Mesenchymal stem cell (in vitro differentiated cells and primary cell): ENCODE measurements around the gene MFSD6.

Source experiments
- DNase-seq: peaks from one replicate; pipeline ENCODE4 v3.0.0-alpha.2; 2013
- H2AFZ ChIP-seq: one replicate; pipeline ENCODE4 v1.6.1; 2013; ENCODE audit warnings: low read depth, mild to moderate bottlenecking, control low read depth, inconsistent platforms, low read length, moderate library complexity
- H2AK5ac ChIP-seq: 2 replicates; pipeline ENCODE4 v1.6.1; 2013; ENCODE audit warnings: low read length, moderate library complexity, mild to moderate bottlenecking, inconsistent platforms; ENCODE audit not compliant: severe bottlenecking
- H2BK120ac ChIP-seq: one replicate; pipeline ENCODE4 v1.6.1; 2013; ENCODE audit warnings: low read depth, mild to moderate bottlenecking, inconsistent platforms, low read length, moderate library complexity
- H2BK12ac ChIP-seq, 2 experiments: one replicate each; pipeline ENCODE4 v1.6.1; 2013; ENCODE audit warnings: inconsistent platforms in 2 of 2, low read length in 2 of 2, mild to moderate bottlenecking in 2 of 2, moderate library complexity in 2 of 2, control low read depth in 1 of 2
- H2BK15ac ChIP-seq: one replicate; pipeline ENCODE4 v1.6.1; 2013; ENCODE audit warnings: mild to moderate bottlenecking, low read depth, inconsistent platforms; ENCODE audit not compliant: poor library complexity, severe bottlenecking
- H2BK5ac ChIP-seq: 2 replicates; pipeline ENCODE4 v1.6.1; 2013; ENCODE audit warnings: low read depth, mild to moderate bottlenecking, low read length, control low read depth, inconsistent platforms; ENCODE audit not compliant: poor library complexity, severe bottlenecking
- H3K14ac ChIP-seq, 2 experiments: one replicate each; pipeline ENCODE4 v1.6.1; 2013; ENCODE audit warnings: inconsistent platforms in 2 of 2, low read length in 2 of 2, control low read depth in 1 of 2, mild to moderate bottlenecking in 1 of 2, moderate library complexity in 1 of 2
- H3K18ac ChIP-seq, 2 experiments: one replicate each; pipeline ENCODE4 v1.6.1; 2013; ENCODE audit warnings: inconsistent platforms in 2 of 2, low read length in 2 of 2, control low read depth in 1 of 2, low read depth in 1 of 2, mild to moderate bottlenecking in 1 of 2
- H3K23ac ChIP-seq, 2 experiments: one replicate each; pipeline ENCODE4 v1.6.1; 2013; ENCODE audit warnings: inconsistent platforms in 2 of 2, low read length in 2 of 2, mild to moderate bottlenecking in 2 of 2, moderate library complexity in 2 of 2, control low read depth in 1 of 2
- H3K27ac ChIP-seq: 2 replicates; pipeline ENCODE4 v1.5.1; 2013; ENCODE audit warnings: mild to moderate bottlenecking, moderate library complexity, low read length, control low read depth, inconsistent platforms; ENCODE audit not compliant: poor library complexity, severe bottlenecking
- H3K27me3 ChIP-seq, 2 experiments: 2 replicates each; pipeline versions ENCODE4 v1.6.1 to v1.7.0; 2013; ENCODE audit warnings: low read length in 2 of 2, mild to moderate bottlenecking in 2 of 2, moderate library complexity in 2 of 2, control low read depth in 1 of 2, inconsistent platforms in 1 of 2; ENCODE audit not compliant: control insufficient read depth in 1 of 2, insufficient read depth in 1 of 2
- H3K36me3 ChIP-seq, 2 experiments: 2 replicates each; pipeline versions ENCODE4 v1.6.1 to v1.7.0; 2013; ENCODE audit warnings: low read length in 2 of 2, control low read depth in 1 of 2, inconsistent platforms in 1 of 2, low read depth in 1 of 2, mild to moderate bottlenecking in 1 of 2; ENCODE audit not compliant: insufficient read depth in 2 of 2, control insufficient read depth in 1 of 2
- H3K4ac ChIP-seq, 2 experiments: one replicate each; pipeline ENCODE4 v1.6.1; 2013; ENCODE audit warnings: inconsistent platforms in 2 of 2, low read length in 2 of 2, mild to moderate bottlenecking in 2 of 2, moderate library complexity in 2 of 2, control low read depth in 1 of 2, low read depth in 1 of 2
- H3K4me1 ChIP-seq: 2 replicates; pipeline ENCODE4 v1.6.1; 2013; ENCODE audit warnings: low read depth, low read length, control low read depth; ENCODE audit not compliant: control insufficient read depth, insufficient read depth
- H3K4me2 ChIP-seq: 2 replicates; pipeline ENCODE4 v1.6.1; 2013; ENCODE audit warnings: low read length, mild to moderate bottlenecking, inconsistent platforms; ENCODE audit not compliant: poor library complexity, severe bottlenecking
- H3K4me3 ChIP-seq, 2 experiments: 2 replicates each; pipeline versions ENCODE4 v1.5.1 to v1.7.0; 2013; ENCODE audit warnings: low read length in 2 of 2, mild to moderate bottlenecking in 2 of 2, control low read depth in 1 of 2, low read depth in 1 of 2; ENCODE audit not compliant: insufficient read depth in 1 of 2
- H3K79me1 ChIP-seq: replicated peaks from 2 replicates; pipeline ENCODE4 v1.6.1; 2013; ENCODE audit warnings: mild to moderate bottlenecking, control low read depth, low read length, inconsistent platforms; ENCODE audit not compliant: poor library complexity, severe bottlenecking
- H3K9ac ChIP-seq: 2 replicates; pipeline ENCODE4 v1.7.0; 2013; ENCODE audit warnings: mild to moderate bottlenecking, low read length, moderate library complexity
- H3K9me3 ChIP-seq: 2 replicates; pipeline ENCODE4 v1.7.0; 2013; ENCODE audit warnings: mild to moderate bottlenecking, low read length; ENCODE audit not compliant: control insufficient read depth
- H4K8ac ChIP-seq: one replicate; pipeline ENCODE4 v1.6.1; 2013; ENCODE audit warnings: inconsistent platforms, mild to moderate bottlenecking, low read length, moderate library complexity
- H4K91ac ChIP-seq: one replicate; pipeline ENCODE4 v1.6.1; 2013; ENCODE audit warnings: mild to moderate bottlenecking, low read length, inconsistent platforms
- WGBS: methylation state at CpG from one replicate; pipeline ENCODE4 v1.1.7; 2013; ENCODE audit warnings: mixed read lengths; 5-methylcytosine and 5-hydroxymethylcytosine counted together

The MFSD6 gene

DNA sequence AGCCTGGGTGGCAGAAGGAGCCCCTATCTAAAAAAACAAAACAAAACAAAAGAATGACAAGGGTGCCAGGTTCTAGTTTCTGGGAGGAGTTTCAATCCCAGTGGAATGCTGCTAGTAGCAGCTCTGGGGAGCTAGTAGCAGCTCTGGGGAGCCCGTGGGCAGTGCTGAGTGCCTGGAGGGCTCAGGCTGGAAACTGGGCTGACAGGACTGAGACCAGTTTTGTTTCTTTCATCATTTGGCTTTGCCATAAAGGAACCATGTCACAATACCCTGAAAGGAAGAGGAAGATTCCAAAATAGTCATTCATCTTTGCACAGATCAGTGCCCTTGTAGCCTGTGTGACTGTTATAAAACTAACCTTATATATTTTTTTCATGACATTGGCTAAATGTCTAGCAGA is 10.6 kb downstream of the MFSD6 start:
- Histone ChIP-seq H2BK5ac (no peak overlapping the region), H3K23ac (no peak overlapping the region), H3K4me1 (no peaks in the 10 kb centered on the region), H3K4me2 (no peak overlapping the region), H2BK120ac (no peak overlapping the region), H3K4me3 (no peak overlapping the region), H3K27ac (no peak overlapping the region), H3K14ac (no peak overlapping the region), H2AFZ (no peak overlapping the region), H3K9me3 (no peaks in the 10 kb centered on the region), H3K9ac (no peak overlapping the region), H3K79me1 (peaks cover under 1% of the 10 kb centered on the region), H2BK15ac (no peak overlapping the region), H3K27me3 (no peaks in the 10 kb centered on the region), H4K91ac (no peak overlapping the region), H3K18ac (no peak overlapping the region), H2AK5ac (no peak overlapping the region), H3K36me3 (no peaks in the 10 kb centered on the region), H4K8ac (no peak overlapping the region), H2BK12ac (no peak overlapping the region), H3K4ac (no peak overlapping the region)
- WGBS = 73% methylated on average over 1 of the region's 1 CpG
- no peak for DNase-seq

DNA sequence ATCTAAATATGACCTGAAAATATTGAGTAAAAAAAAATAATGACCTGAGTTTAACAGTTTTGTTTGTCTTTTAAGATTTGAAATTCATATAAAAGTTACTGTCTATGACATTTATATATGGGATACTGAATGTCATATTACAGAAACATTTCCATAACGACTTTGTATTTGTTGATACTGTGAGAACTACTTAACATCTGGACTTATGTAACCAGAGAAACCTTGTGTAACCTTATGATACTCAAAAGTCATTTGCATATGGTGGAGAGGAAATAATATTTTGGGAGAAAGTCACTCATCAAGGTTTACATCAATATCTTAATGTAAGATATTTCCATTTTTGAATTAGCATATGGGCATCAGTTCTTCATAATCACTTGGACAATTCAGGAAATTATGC is 12.6 kb downstream of the MFSD6 start:
- H2BK12ac ChIP-seq = no peak overlapping the region

GRCh38 chr2:190425221-190425866 is 17.2 kb downstream of the MFSD6 start:
- H3K23ac ChIP-seq = no peak overlapping the region
- H3K36me3 ChIP-seq = peaks cover 4% of the 10 kb centered on the region in 2 experiments
- H3K4me3 ChIP-seq = no peak overlapping the region
- H2BK15ac ChIP-seq = no peak overlapping the region
- no peak overlapping the region for H2AK5ac ChIP-seq
- H3K4ac ChIP-seq = no peak overlapping the region
- H3K9ac ChIP-seq = no peak overlapping the region
- H3K27me3 ChIP-seq = no peaks in the 10 kb centered on the region
- no peak overlapping the region for H3K27ac ChIP-seq
- no peaks in the 10 kb centered on the region for H3K9me3 ChIP-seq
- no peak for DNase-seq
- H3K4me1 ChIP-seq = no peaks in the 10 kb centered on the region
- H4K8ac ChIP-seq = no peak overlapping the region
- H2BK5ac ChIP-seq = no peak overlapping the region
- no peak overlapping the region for H2BK120ac ChIP-seq
- no peak overlapping the region for H2BK12ac ChIP-seq
- no peak overlapping the region for H2AFZ ChIP-seq
- WGBS = 100% methylated on average over 1 of the region's 1 CpG
- no peak overlapping the region for H3K4me2 ChIP-seq
- peaks cover 4% of the 10 kb centered on the region for H3K79me1 ChIP-seq
- H3K14ac ChIP-seq = no peak overlapping the region
- H3K18ac ChIP-seq = no peak overlapping the region
- no peak overlapping the region for H4K91ac ChIP-seq

More for the DNA sequence above, 12.6 kb downstream of the MFSD6 start:
- H3K4me3 ChIP-seq = no peak overlapping the region
- no peaks in the 10 kb centered on the region for H3K27me3 ChIP-seq
- no peaks in the 10 kb centered on the region for H3K36me3 ChIP-seq
- no peak overlapping the region for H2BK15ac ChIP-seq
- H2BK5ac ChIP-seq = no peak overlapping the region
- H2AK5ac ChIP-seq = no peak overlapping the region
- H4K8ac ChIP-seq = no peak overlapping the region
- H3K18ac ChIP-seq = no peak overlapping the region
- no peak overlapping the region for H2BK120ac ChIP-seq
- H3K9me3 ChIP-seq = no peaks in the 10 kb centered on the region
- no peaks in the 10 kb centered on the region for H3K4me1 ChIP-seq
- no peak overlapping the region for H3K4me2 ChIP-seq
- H3K14ac ChIP-seq = no peak overlapping the region
- no peak overlapping the region for H3K9ac ChIP-seq
- H3K27ac ChIP-seq = no peak overlapping the region
- DNase-seq = no peak
- WGBS = no CpG with 5 or more reads among the region's 1 CpG
- H3K79me1 ChIP-seq = no peaks in the 10 kb centered on the region
- no peak overlapping the region for H4K91ac ChIP-seq
- no peak overlapping the region for H3K23ac ChIP-seq
- H3K4ac ChIP-seq = no peak overlapping the region
- no peak overlapping the region for H2AFZ ChIP-seq

- Histone ChIP-seq H3K4me2 (no peak overlapping the region), H3K27me3 (no peaks in the 10 kb centered on the region), H3K9ac (no peak overlapping the region), H3K79me1 (peaks cover 4% of the 10 kb centered on the region), H2BK12ac (no peak overlapping the region), H3K23ac (no peak overlapping the region), H3K27ac (no peak overlapping the region), H4K8ac (no peak overlapping the region), H3K9me3 (no peaks in the 10 kb centered on the region), H2AK5ac (no peak overlapping the region), H3K18ac (no peak overlapping the region), H2BK120ac (no peak overlapping the region), H2BK15ac (no peak overlapping the region), H4K91ac (no peak overlapping the region), H3K4me3 (no peak overlapping the region), H3K14ac (no peak overlapping the region), H2BK5ac (no peak overlapping the region), H3K4me1 (no peaks in the 10 kb centered on the region), H3K4ac (no peak overlapping the region), H2AFZ (no peak overlapping the region), H3K36me3 (peaks cover 4% of the 10 kb centered on the region in 2 experiments)
- DNase-seq = no peak
These were observed 17.9 kb downstream of the MFSD6 start for GRCh38 chr2:190425883-190426658.
